HEK293T (cell line): ENCODE measurements around the gene GATA1.
"Not testable (repeated sequence)": the region's sequence is repeated elsewhere in the genome, so short reads cannot be mapped to it uniquely, and the experiment has no call there.

Experiments
- CTCF ChIA-PET: fragments of 350-600 bp; formaldehyde crosslinking; extraction: SDS; loops from one replicate; lab custom pipeline; 2021; ENCODE audit warnings: antibody characterized with exemption, inconsistent platforms; lab: Yijun Ruan, JAX
- POLR2A ChIA-PET: fragments of 350-600 bp; formaldehyde crosslinking; extraction: SDS; loops from one replicate; lab custom pipeline; 2020; ENCODE audit warnings: antibody characterized with exemption, inconsistent platforms; lab: Yijun Ruan, JAX
- DNase-seq: peaks from one replicate; pipeline ENCODE4 v3.0.0; 2012; ENCODE audit warnings: mixed read lengths; ENCODE audit errors: extremely low spot score
- ARNT ChIP-seq: fragments of 450-650 bp; IDR thresholded peaks from 2 replicates; pipeline ENCODE4 v1.6.1; 2017; ENCODE audit warnings: mild to moderate bottlenecking
- BHLHE40 ChIP-seq: fragments of 450-650 bp; IDR thresholded peaks from 2 replicates; pipeline ENCODE4 v1.6.1; 2016; ENCODE audit warnings: mild to moderate bottlenecking, moderate library complexity, borderline replicate concordance
- CTBP1 ChIP-seq: fragments of 450-650 bp; IDR thresholded peaks from 2 replicates; pipeline ENCODE4 v1.6.1; 2016; ENCODE audit warnings: borderline replicate concordance
- ELF4 ChIP-seq: fragments of 450-650 bp; IDR thresholded peaks from 2 replicates; pipeline ENCODE4 v1.6.1; 2017; ENCODE audit warnings: antibody characterized with exemption
- FOXA1 ChIP-seq: fragments of 450-650 bp; IDR thresholded peaks from 2 replicates; pipeline ENCODE4 v1.6.1; 2016; ENCODE audit warnings: mild to moderate bottlenecking
- FOXK2 ChIP-seq: fragments of 450-650 bp; IDR thresholded peaks from 2 replicates; pipeline ENCODE4 v1.6.1; 2016; ENCODE audit warnings: mild to moderate bottlenecking
- FOXM1 ChIP-seq: fragments of 450-650 bp; IDR thresholded peaks from 2 replicates; pipeline ENCODE4 v1.6.1; 2017; ENCODE audit warnings: mild to moderate bottlenecking, borderline replicate concordance
- HDGF ChIP-seq: fragments of 450-650 bp; IDR thresholded peaks from 2 replicates; pipeline ENCODE4 v1.6.1; 2017; ENCODE audit warnings: antibody characterized with exemption, borderline replicate concordance
- L3MBTL2 ChIP-seq: fragments of 450-650 bp; conservative IDR thresholded peaks from 2 replicates; pipeline ENCODE4 v1.6.1; 2016; ENCODE audit warnings: mild to moderate bottlenecking
- LEF1 ChIP-seq: fragments of 450-650 bp; IDR thresholded peaks from 2 replicates; pipeline ENCODE4 v1.6.1; 2017; ENCODE audit warnings: mild to moderate bottlenecking, borderline replicate concordance
- NFRKB ChIP-seq: fragments of 450-650 bp; IDR thresholded peaks from 2 replicates; pipeline ENCODE4 v1.6.1; 2016; ENCODE audit warnings: mild to moderate bottlenecking, moderate library complexity
- SP1 ChIP-seq: fragments of 450-650 bp; IDR thresholded peaks from 2 replicates; pipeline ENCODE4 v1.6.1; 2017
- SUZ12 ChIP-seq: fragments of 450-650 bp; IDR thresholded peaks from 2 replicates; pipeline ENCODE4 v1.6.1; 2016; ENCODE audit warnings: mild to moderate bottlenecking
- TARDBP ChIP-seq: fragments of 450-650 bp; IDR thresholded peaks from 2 replicates; pipeline ENCODE4 v1.6.1; 2016
- ZNF384 ChIP-seq: fragments of 450-650 bp; IDR thresholded peaks from 2 replicates; pipeline ENCODE4 v1.6.1; 2016
- TF ChIP-seq, protein P1 (sequence below): fragments of 450-650 bp; IDR thresholded peaks from 2 replicates; pipeline ENCODE4 v1.6.1; 2016

GATA1 gene

DNA sequence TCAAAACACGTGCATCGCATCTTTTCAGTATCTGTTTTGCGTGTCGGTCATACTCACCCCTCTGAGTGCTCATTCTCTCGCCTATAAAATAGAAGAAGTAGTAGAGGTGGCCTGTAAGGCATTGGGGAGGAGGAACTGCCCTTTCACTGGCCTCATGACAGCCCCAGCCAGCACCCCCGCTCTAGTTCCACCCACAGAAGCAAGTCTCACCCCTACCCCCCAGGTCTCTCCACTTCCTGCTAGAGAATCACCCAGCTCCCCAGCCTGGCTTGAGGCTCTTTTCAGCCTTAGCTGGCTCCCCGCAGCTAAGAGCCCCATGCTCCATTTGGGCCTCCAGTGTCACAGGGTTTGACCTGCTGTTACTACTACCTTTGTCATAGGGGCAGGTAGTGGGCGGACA is 27.3 kb downstream of the GATA1 start:
- ChIA-PET CTCF (no interaction called here), POLR2A (no interaction called here)
- no peak for TF ChIP-seq HDGF
- TF ChIP-seq FOXA1 = no peak
- TF ChIP-seq TARDBP = no peak
- no peak for TF ChIP-seq BHLHE40
- TF ChIP-seq L3MBTL2 = no peak
- TF ChIP-seq, protein P1, sequence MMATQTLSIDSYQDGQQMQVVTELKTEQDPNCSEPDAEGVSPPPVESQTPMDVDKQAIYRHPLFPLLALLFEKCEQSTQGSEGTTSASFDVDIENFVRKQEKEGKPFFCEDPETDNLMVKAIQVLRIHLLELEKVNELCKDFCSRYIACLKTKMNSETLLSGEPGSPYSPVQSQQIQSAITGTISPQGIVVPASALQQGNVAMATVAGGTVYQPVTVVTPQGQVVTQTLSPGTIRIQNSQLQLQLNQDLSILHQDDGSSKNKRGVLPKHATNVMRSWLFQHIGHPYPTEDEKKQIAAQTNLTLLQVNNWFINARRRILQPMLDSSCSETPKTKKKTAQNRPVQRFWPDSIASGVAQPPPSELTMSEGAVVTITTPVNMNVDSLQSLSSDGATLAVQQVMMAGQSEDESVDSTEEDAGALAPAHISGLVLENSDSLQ = no peak
- TF ChIP-seq ZNF384 = no peak
- TF ChIP-seq FOXK2 = no peak
- no peak for TF ChIP-seq ARNT
- TF ChIP-seq NFRKB = no peak
- no peak for TF ChIP-seq LEF1
- DNase-seq = no peak

DNA sequence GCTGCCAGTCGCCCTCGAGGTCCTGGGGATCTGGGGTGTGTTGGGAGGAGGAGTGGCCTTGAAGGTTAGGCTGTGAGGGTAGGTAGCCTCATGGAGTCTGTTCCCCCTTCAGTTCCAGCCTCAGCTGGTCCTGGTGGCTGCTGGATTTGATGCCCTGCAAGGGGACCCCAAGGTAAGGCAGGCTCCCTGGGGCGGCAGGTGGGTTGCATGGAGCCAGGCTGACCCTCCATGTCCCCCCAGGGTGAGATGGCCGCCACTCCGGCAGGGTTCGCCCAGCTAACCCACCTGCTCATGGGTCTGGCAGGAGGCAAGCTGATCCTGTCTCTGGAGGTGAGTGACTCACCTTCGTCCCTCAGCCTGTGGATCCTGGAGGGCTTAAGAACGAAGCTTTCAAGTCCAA is 28.3 kb downstream of the GATA1 start:
- POLR2A ChIA-PET = no interaction called here
- no peak for DNase-seq
- CTCF ChIA-PET = no interaction called here
- TF ChIP-seq SP1 = no peak
- TF ChIP-seq HDGF = no peak
- TF ChIP-seq FOXA1 = no peak
- no peak for TF ChIP-seq L3MBTL2

DNA sequence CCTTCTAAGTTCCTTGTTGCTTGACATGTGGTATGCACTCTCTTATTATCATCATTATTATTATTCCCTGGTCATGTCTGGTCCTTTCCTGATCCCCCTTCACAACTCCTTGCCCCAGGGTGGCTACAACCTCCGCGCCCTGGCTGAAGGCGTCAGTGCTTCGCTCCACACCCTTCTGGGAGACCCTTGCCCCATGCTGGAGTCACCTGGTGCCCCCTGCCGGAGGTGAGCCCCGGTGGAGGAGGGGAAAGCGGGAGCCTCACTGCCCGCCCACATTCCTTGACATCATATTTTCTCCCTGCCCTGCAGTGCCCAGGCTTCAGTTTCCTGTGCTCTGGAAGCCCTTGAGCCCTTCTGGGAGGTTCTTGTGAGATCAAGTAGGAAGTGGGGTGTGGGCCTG is 28.9 kb downstream of the GATA1 start:
- no peak for DNase-seq
- no peak for TF ChIP-seq ZNF384
- no peak for TF ChIP-seq SUZ12
- TF ChIP-seq FOXM1 = no peak
- TF ChIP-seq ARNT = no peak
- TF ChIP-seq NFRKB = no peak
- ChIA-PET POLR2A (no interaction called here), CTCF (no interaction called here)

DNA sequence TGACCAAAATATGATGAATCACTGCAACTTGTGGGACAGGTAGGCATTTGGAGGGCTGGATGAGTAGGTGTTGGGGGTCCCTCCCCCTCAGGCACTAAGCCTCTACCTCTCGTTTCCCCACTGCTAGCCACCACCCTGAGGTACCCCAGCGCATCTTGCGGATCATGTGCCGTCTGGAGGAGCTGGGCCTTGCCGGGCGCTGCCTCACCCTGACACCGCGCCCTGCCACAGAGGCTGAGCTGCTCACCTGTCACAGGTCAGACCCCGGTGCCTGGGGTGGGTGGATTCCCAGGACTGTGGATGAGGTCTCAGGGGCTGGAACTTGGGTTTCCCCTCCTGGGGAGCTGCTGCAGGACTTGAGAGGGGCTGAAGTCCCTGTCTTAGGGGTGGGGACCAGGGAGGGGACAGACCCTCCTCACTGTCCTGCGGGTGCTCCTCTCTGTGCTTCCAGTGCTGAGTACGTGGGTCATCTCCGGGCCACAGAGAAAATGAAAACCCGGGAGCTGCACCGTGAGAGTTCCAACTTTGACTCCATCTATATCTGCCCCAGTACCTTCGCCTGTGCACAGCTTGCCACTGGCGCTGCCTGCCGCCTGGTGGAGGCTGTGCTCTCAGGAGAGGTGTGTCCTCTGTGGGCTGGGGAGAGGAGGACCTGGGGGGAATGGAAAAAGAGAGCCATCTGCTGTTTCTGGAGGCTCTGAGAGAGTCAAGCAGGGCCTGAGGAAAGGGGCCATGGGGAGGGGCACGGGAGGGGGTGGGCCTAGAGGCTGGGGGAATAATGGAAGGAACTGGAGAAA is 29.8 kb downstream of the GATA1 start:
- TF ChIP-seq ARNT = no peak
- no peak for TF ChIP-seq SUZ12
- TF ChIP-seq TARDBP = no peak
- TF ChIP-seq NFRKB = no peak
- TF ChIP-seq FOXK2 = no peak
- TF ChIP-seq SP1 = no peak
- no peak for TF ChIP-seq CTBP1
- no peak for TF ChIP-seq FOXA1
- no peak for TF ChIP-seq BHLHE40
- TF ChIP-seq LEF1 = no peak
- no peak for TF ChIP-seq FOXM1
- TF ChIP-seq HDGF = no peak
- TF ChIP-seq ELF4 = no peak
- TF ChIP-seq, protein P1 = no peak
- no peak for TF ChIP-seq L3MBTL2
- no peak for TF ChIP-seq ZNF384
- DNase-seq = no peak
- ChIA-PET POLR2A (no interaction called here), CTCF (no interaction called here)

DNA sequence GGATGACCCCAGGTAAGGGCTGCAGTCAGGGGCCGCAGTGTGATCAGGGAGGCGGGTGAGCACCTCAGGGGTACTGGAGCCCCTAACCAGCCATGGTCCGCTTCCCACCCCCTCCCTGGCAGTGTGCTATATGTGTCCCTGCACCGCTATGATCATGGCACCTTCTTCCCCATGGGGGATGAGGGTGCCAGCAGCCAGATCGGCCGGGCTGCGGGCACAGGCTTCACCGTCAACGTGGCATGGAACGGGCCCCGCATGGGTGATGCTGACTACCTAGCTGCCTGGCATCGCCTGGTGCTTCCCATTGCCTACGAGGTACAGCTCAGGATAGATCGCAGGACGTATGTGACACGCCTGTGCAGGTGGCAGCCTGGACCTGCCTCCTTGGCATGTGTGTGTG is 31.7 kb downstream of the GATA1 start:
- no peak for DNase-seq
- TF ChIP-seq FOXK2 (no peak), FOXA1 (no peak), CTBP1 (no peak), ZNF384 (no peak), LEF1 (no peak), SP1 (no peak), FOXM1 (no peak), TARDBP (no peak)
- TF ChIP-seq, protein P1 = no peak
- ChIA-PET POLR2A (no interaction called here), CTCF (no interaction called here)

DNA sequence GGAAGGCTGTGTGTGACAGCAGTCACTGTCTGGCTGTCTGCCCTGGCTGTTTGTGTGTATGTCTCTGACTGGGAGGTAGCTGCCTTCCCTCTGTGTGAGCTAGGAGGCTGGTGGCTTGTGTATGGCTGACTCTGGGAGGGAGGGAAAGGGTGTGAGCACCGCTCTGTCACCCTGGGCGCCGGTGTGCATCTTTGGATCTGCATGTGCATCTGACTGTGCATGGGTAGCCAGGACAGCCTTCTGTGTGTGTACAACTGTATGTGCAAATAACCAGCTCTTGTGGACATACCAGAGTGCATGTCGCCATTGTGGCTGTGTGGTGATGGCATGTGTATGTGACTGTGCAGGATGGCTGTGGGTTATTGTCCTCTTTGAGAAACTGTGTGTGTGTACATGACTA is 32.5 kb downstream of the GATA1 start:
- no peak for DNase-seq
- ChIA-PET CTCF (no interaction called here), POLR2A (no interaction called here)
- no peak for TF ChIP-seq ARNT
- TF ChIP-seq CTBP1 = no peak
- TF ChIP-seq FOXK2 = no peak
- TF ChIP-seq L3MBTL2 = no peak
- no peak for TF ChIP-seq ZNF384
- TF ChIP-seq ELF4 = no peak
- TF ChIP-seq FOXM1 = no peak
- TF ChIP-seq, protein P1 = no peak
- no peak for TF ChIP-seq SUZ12
- TF ChIP-seq FOXA1 = no peak
- TF ChIP-seq HDGF = no peak
- no peak for TF ChIP-seq NFRKB
- no peak for TF ChIP-seq LEF1
- TF ChIP-seq BHLHE40 = no peak
- no peak for TF ChIP-seq TARDBP
- no peak for TF ChIP-seq SP1

DNA sequence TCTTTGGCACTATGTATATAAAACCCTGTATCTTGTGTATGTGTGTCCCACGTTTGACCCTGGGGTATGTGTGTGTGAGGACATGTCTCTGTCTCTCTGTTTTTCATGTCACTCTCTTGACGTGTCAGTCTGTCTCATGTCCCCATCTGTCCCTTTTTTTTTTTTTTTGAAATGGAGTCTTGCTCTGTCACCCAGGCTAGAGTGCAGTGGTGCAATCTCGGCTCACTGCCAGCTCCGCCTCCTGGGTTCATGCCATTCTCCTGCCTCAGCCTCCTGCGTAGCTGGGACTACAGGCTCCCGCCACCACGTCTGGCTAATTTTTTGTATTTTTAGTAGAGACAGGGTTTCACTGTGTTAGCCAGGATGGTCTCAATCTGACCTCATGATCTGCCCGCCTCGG is 33.0 kb downstream of the GATA1 start:
- CTCF ChIA-PET, POLR2A ChIA-PET, DNase-seq: not testable (repeated sequence)
